IPS DF 4.7 (cell line): ENCODE measurements around the gene DCDC2B.

Source experiments
- DNase-seq: peaks from one replicate; pipeline ENCODE4 v3.0.0-alpha.2; 2013; ENCODE audit warnings: low spot score; ENCODE audit errors: extremely low read depth

Gene DCDC2B

GRCh38 chr1:32195972-32196823, 12.7 kb upstream of the DCDC2B start:
- no peak for DNase-seq

- no peak for DNase-seq
Observed at GRCh38 chr1:32197074-32197473, 11.8 kb upstream of the DCDC2B start.

DNA sequence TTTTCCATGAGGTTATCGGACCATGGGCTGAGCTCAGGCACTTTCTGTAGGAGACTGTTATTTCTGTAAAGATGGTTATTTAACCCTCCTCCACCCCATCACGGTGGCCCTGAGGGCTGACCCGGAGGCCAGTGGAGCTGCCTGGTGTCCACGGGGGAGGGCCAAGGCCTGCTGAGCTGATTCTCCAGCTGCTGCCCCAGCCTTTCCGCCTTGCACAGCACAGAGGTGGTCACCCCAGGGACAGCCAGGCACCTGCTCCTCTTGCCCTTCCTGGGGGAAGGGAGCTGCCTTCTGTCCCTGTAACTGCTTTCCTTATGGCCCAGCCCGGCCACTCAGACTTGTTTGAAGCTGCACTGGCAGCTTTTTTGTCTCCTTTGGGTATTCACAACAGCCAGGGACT, 11.1 kb upstream of the DCDC2B start:
- no peak for DNase-seq

- DNase-seq = no peak
Observed at GRCh38 chr1:32198237-32199042, 10.4 kb upstream of the DCDC2B start.

DNA sequence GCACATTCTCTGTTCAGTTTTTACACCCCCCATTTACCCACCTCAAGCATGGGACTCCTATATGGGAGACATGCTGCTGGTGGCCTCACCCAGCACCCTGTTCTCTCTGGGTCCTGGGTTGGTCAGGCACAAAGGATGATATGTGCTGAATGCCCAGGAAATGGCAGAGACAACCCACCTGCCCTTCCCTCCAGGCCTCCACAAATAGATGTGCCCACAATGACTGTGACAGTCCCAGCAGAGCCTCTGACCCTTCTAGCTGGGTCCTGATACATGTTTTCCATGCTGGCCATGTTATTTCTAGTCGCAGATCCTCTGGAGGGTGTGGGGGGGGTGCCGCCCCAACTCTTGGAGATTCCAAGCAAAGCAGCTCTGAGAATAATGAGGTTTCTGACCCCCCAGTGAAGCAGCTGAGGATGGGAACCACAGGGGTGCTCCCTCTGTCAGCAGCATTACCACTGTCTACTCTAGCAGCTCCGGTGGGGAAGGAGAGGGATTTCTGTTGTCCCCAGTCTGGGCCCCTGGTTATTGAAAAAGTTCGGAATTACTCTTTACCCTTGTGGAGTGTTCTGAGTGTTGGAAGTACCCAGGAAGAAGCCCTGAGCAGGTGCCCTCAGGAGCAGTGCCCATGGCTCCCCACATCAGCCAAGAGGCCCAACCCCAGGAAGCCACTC, 9.7 kb upstream of the DCDC2B start:
- DNase-seq = no peak

- no peak for DNase-seq
Observed at GRCh38 chr1:32199717-32200072, 9.2 kb upstream of the DCDC2B start.

- no peak for DNase-seq
Observed at GRCh38 chr1:32200226-32201010, 8.5 kb upstream of the DCDC2B start, which contains the start of gene CCDC28B. TSS of gene CCDC28B (plus strand) at chr1:32200595. CDS start at chr1:32201936, 1,341 bp downstream.

- no peak for DNase-seq
Observed at GRCh38 chr1:32201011-32201855, 7.7 kb upstream of the DCDC2B start.

- no peak for DNase-seq
Observed at GRCh38 chr1:32204943-32205361, 3.9 kb upstream of the DCDC2B start.

DNA sequence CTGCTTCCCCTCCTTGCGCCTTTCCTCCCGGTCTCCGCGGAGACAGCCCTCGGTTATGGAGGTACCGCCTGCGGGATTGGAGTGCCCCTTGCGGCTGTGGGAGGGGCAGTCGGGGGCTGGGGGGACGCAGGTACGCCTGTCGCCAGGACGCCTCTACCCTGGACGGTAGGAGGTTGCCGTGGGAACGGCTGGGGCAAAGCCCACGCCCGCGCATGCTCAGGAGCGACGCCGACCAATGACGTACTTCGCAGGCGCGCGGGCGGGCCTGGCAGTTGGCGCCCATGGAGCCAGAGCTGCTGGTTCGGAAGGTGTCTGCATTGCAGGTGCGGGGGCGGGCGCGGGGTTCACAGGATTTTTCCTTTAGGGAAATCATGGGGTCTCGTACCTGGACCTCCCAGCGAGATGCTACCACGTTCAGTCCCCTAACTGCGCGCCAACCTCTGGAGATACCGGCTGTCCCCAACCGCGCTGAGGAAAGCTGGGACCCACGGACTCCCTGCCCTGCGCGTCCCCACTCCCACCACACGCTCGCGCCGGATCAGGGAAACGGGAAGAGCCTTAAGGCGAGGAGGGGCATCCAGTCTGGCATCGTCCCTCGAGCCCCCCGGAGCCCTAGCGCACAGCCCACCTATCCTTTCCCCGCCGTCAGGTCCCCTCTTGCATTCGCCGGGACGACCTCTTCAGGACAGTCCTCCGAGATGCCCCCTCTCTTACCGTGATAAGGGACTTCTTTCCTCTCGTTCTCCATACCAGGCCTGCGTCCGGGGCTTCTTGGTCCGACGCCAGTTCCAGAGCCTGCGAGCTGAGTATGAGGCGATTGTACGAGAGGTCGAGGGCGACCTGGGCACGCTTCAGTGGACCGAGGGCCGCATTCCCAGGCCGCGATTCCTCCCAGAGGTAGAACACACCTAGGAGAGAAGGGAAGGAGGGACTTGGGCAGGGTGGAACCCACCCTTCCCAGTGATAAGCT, 3.2 kb upstream of the DCDC2B start, which contains the start of gene IQCC:
Gene IQCC, plus strand, starts transcription at position 271 of the 970 bp plus-strand sequence. Its CDS starts 11 bp downstream, at position 282.
- no peak for DNase-seq

- no peak for DNase-seq
Observed at GRCh38 chr1:32208469-32208868, 420 bp upstream of the DCDC2B start.

DNA sequence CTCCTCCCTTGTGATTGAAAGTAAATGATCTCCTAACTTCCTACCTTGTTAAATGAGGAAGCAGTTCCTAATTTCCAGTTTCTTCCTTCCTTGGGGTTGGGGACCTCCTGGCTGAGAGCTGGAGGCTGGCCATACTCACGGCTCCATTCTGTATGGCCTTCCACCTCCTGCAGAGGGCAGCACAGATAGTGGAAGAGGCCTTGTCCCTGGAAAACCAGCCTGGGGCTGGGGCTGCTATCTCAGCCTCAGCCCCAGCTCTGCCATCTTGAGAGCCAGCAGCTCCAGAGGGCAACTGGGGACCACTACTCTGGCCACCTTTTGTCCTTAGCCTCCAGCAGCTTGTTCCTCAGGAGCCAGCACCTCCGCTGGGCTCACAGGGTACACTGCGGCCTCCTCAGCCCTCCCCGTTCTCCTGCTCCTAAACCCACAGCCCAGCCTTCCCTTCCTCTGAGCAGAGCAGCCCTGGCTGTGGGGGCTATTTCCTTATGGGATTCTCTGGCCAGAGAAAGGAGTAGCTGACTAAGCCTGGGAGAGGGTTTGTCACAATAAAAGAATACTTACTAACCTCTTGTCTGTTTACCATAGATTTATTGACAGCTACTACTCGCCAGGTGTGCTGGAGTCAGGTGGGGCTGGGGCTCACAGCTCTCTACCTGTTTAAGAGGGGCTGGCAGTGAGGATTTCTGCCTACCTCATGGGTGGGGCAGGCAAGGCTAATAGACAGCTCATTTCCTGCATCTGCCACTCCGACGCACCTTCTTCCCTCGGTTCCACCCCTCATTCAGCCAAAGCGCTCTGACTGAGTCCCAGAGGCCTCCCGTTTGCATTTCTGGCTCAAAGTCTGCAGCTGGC, 7.0 kb downstream of the DCDC2B start:
- DNase-seq = no peak

- DNase-seq = no peak
Observed at GRCh38 chr1:32216566-32216965, 7.7 kb downstream of the DCDC2B start.

GRCh38 chr1:32219022-32219421, 10.1 kb downstream of the DCDC2B start:
- DNase-seq = no peak

DNA sequence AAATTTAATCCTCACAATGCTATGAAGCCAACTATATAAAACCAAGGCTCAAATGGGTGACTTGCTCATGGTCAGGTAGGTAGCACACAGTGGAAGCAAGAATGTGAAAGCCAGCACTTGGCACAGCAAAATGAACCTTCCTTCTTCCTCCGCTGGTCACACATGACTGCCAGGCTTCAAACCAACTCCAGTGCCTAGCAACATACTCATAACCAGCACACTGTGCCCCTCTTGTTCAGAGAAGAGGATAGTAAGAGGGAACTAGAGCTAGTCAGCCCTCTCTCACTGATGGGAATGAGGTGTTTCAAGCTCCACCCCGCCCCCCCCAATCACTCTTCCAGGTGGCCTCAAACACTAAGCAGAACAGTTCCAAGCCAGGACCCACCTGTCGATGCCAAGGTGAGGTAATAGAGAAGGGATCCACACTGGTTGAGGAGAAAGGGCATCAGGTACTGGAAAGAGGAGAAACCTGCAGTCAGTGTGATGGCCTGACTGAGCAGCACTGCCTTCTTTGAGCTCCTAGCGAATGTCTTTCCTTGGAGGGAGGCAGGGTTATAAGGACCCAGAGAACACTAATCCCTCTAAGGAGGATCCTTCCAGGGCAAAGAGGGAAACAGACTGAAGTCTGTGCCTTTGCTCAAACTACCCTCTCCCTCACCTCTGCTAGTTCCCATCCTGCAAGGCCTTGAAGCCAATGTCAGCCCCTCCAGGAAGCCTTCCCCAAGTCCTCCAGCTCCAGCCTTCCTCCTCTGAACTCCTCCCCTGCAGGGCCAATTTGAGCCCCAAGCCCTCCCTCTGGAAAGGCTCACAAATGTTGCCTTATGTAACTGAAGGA, 12.1 kb downstream of the DCDC2B start:
- DNase-seq = no peak

DNA sequence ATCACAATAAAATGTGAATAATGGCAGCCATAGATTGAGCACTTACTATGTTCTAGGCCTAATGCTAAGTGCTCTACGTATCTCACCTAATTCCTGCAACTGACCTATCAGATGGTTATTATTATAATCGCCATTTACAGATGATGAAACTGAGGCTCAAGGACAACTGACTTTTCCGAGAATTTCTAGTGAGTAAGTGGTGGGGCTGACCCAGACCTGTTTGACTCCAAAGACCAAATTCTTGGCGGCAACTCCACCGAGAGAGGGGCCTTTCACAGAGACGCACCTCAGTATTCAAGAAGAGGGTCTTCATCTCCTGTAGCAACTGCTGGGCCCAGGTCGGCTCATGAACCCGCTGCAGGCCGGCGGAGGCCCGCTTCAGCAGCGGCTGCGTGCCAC, 12.7 kb downstream of the DCDC2B start:
- no peak for DNase-seq
